Measurements from ENCODE around the gene ODF2L. TPM values are rescaled to one million over a fixed set of nuclear protein-coding genes. Genes with fewer than 3 reads are reported as not detected.

ODF2L gene
- total RNA-seq, 1 donor from 2014 or later, result 28.2 TPM

- no peaks in the 10 kb centered on the region for H3K27me3 Mint-ChIP-seq (ENCODE audit: low read depth)
- H3K27ac Mint-ChIP-seq (ENCODE audit: unreplicated experiment), result no peak overlapping the region
- no peak overlapping the region for H3K4me3 Mint-ChIP-seq (ENCODE audit: unreplicated experiment)
- TF ChIP-seq CTCF (IDR thresholded peaks at IDR 0.05), result no peak
- no peaks in the 10 kb centered on the region for H3K4me1 Mint-ChIP-seq (ENCODE audit: low read depth)
- H3K36me3 Mint-ChIP-seq (ENCODE audit: low read depth), result peaks cover 5% of the 10 kb centered on the region
- no peak for DNase-seq (ENCODE audit: low spot score)
- H3K9me3 Mint-ChIP-seq (ENCODE audit: low read depth), result peaks cover 3% of the 10 kb centered on the region
Observed at GRCh38 chr1:86345042-86345441, 51.1 kb downstream of the ODF2L start.

- no peak for DNase-seq (ENCODE audit: low spot score)
- no peak for TF ChIP-seq CTCF (IDR thresholded peaks at IDR 0.05)
- peaks cover 2% of the 10 kb centered on the region for H3K27me3 Mint-ChIP-seq (ENCODE audit: low read depth)
- peaks cover under 1% of the 10 kb centered on the region for H3K9me3 Mint-ChIP-seq (ENCODE audit: low read depth)
- no peak overlapping the region for H3K4me3 Mint-ChIP-seq (ENCODE audit: unreplicated experiment)
- H3K4me1 Mint-ChIP-seq (ENCODE audit: low read depth), result no peaks in the 10 kb centered on the region
- H3K36me3 Mint-ChIP-seq (ENCODE audit: low read depth), result peaks cover under 1% of the 10 kb centered on the region
- H3K27ac Mint-ChIP-seq (ENCODE audit: unreplicated experiment), result no peak overlapping the region
Observed at GRCh38 chr1:86339906-86340305, 56.2 kb downstream of the ODF2L start.

- Mint-ChIP-seq H3K4me3 (ENCODE audit: unreplicated experiment) (no peak overlapping the region), H3K4me1 (ENCODE audit: low read depth) (no peaks in the 10 kb centered on the region), H3K27ac (ENCODE audit: unreplicated experiment) (no peak overlapping the region), H3K36me3 (ENCODE audit: low read depth) (no peaks in the 10 kb centered on the region), H3K27me3 (ENCODE audit: low read depth) (peaks cover 2% of the 10 kb centered on the region), H3K9me3 (ENCODE audit: low read depth) (no peaks in the 10 kb centered on the region)
- DNase-seq (ENCODE audit: low spot score), result no peak
- TF ChIP-seq CTCF (IDR thresholded peaks at IDR 0.05), result no peak
Observed at GRCh38 chr1:86339014-86339812, 56.9 kb downstream of the ODF2L start.

- TF ChIP-seq CTCF (IDR thresholded peaks at IDR 0.05), result no peak
- Mint-ChIP-seq H3K9me3 (ENCODE audit: low read depth) (peaks cover 4% of the 10 kb centered on the region), H3K4me3 (ENCODE audit: unreplicated experiment) (no peak overlapping the region), H3K36me3 (ENCODE audit: low read depth) (no peaks in the 10 kb centered on the region), H3K4me1 (ENCODE audit: low read depth) (no peaks in the 10 kb centered on the region), H3K27ac (ENCODE audit: unreplicated experiment) (no peak overlapping the region), H3K27me3 (ENCODE audit: low read depth) (peaks cover 5% of the 10 kb centered on the region)
- DNase-seq (ENCODE audit: low spot score), result no peak
Observed at GRCh38 chr1:86335916-86336315, 60.2 kb downstream of the ODF2L start.

- DNase-seq (ENCODE audit: low spot score), result no peak
- H3K27me3 Mint-ChIP-seq (ENCODE audit: low read depth), result no peaks in the 10 kb centered on the region
- no peaks in the 10 kb centered on the region for H3K9me3 Mint-ChIP-seq (ENCODE audit: low read depth)
- TF ChIP-seq CTCF (IDR thresholded peaks at IDR 0.05), result no peak
- no peak overlapping the region for H3K4me3 Mint-ChIP-seq (ENCODE audit: unreplicated experiment)
- H3K4me1 Mint-ChIP-seq (ENCODE audit: low read depth), result no peaks in the 10 kb centered on the region
- H3K36me3 Mint-ChIP-seq (ENCODE audit: low read depth), result no peaks in the 10 kb centered on the region
- H3K27ac Mint-ChIP-seq (ENCODE audit: unreplicated experiment), result no peak overlapping the region
Observed at GRCh38 chr1:86325264-86325663, 70.9 kb downstream of the ODF2L start.
